Type B pancreatic cell (in vitro differentiated cells): ENCODE data around the gene BCAS3. TPM values are rescaled to one million over a fixed set of nuclear protein-coding genes. Genes with fewer than 3 reads are reported as not detected.
"Not testable (repeated sequence)": the region's sequence is repeated elsewhere in the genome, so short reads cannot be mapped to it uniquely, and the experiment has no call there.

ENCODE experiments used
- DNase-seq: peaks from one replicate; pipeline ENCODE4 v3.0.0; 2021; ENCODE audit warnings: mixed read lengths; ENCODE audit not compliant: unreplicated experiment; ENCODE audit errors: extremely low spot score
- H3K27ac Mint-ChIP-seq: 2 replicates; pipeline ENCODE4 v1.8.0; 2021; ENCODE audit warnings: mild to moderate bottlenecking, mixed read lengths
- H3K27me3 Mint-ChIP-seq: 2 replicates; pipeline ENCODE4 v1.8.0; 2021; ENCODE audit warnings: mixed read lengths
- H3K36me3 Mint-ChIP-seq: 2 replicates; pipeline ENCODE4 v1.8.0; 2021; ENCODE audit warnings: mixed read lengths
- H3K4me1 Mint-ChIP-seq: one replicate; pipeline ENCODE4 v1.8.0; 2021; ENCODE audit warnings: mixed read lengths; ENCODE audit not compliant: unreplicated experiment
- H3K4me3 Mint-ChIP-seq: 2 replicates; pipeline ENCODE4 v1.8.0; 2021; ENCODE audit warnings: mild to moderate bottlenecking, mixed read lengths
- H3K9me3 Mint-ChIP-seq: 2 replicates; pipeline ENCODE4 v1.8.0; 2021; ENCODE audit warnings: mixed read lengths
- total RNA-seq: library from RNA; stranded (reverse); gene quantifications from 2 replicates; pipeline ENCODE4 v1.2.1, GENCODE V29; 2021; ENCODE audit warnings: low replicate concordance
- TF ChIP-seq, protein P1 (sequence below): fragments of 200-600 bp; sonication (generic); conservative IDR thresholded peaks from 2 replicates; pipeline ENCODE4 v1.5.0; 2021; ENCODE audit warnings: antibody characterized with exemption, mild to moderate bottlenecking

BCAS3 gene
- total RNA-seq, 1 donor from 2014 or later: 23.0 TPM

DNA sequence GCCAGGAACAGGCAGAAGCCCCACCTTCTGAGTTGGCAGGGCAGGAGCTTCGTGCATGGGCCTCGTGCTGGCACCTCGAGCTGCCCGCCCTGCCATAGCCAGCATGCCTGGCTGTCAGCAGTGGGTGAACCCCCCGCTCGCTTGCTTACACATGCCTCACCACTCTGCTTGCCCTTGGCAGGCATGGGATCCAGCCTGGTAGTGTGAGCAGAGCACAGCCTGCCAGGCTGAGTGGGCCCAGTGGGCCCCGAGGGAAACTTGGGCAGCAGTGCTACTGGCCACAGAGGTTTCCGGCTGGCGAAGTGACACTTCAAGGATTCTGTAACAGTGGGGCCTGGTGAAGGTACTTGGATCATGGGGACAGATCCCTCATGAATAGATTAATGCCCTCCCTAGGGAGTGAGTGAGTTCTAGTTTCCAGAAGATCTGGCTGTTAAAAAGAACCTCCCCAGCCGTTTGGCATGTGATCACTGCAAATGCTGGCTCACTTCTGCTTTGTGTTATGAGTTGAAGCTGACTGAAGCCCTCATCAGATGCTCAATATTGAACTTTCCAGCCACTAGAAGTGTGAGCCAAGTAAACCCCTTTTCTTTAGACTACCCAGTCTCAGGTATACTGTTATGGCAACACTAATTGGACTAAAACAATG, 114.7 kb downstream of the BCAS3 start:
- Mint-ChIP-seq H3K4me1 (no peaks in the 10 kb centered on the region), H3K4me3 (no peak overlapping the region), H3K36me3 (no peaks in the 10 kb centered on the region), H3K27me3 (no peaks in the 10 kb centered on the region), H3K9me3 (no peaks in the 10 kb centered on the region), H3K27ac (no peak overlapping the region)
- TF ChIP-seq, protein P1, sequence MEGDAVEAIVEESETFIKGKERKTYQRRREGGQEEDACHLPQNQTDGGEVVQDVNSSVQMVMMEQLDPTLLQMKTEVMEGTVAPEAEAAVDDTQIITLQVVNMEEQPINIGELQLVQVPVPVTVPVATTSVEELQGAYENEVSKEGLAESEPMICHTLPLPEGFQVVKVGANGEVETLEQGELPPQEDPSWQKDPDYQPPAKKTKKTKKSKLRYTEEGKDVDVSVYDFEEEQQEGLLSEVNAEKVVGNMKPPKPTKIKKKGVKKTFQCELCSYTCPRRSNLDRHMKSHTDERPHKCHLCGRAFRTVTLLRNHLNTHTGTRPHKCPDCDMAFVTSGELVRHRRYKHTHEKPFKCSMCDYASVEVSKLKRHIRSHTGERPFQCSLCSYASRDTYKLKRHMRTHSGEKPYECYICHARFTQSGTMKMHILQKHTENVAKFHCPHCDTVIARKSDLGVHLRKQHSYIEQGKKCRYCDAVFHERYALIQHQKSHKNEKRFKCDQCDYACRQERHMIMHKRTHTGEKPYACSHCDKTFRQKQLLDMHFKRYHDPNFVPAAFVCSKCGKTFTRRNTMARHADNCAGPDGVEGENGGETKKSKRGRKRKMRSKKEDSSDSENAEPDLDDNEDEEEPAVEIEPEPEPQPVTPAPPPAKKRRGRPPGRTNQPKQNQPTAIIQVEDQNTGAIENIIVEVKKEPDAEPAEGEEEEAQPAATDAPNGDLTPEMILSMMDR: no peak
- no peak for DNase-seq

DNA sequence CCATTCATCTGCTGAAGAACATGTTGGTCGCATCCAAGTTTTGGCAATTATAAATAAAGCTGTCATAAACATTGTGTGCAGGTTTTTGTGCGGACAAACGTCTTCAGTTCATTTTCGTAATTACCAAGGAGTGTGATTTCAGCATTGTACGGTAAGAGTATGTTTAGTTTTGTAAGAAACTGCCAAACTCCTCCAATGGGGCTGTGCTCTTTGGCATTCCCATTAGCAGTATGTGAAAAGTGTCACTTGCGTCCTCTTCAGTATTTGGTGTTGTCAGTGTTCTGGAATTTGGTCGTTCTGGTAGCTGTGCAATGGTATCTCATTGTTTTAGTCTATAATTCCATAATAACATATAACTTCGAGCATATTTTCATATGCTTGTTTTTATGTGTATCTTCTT, 120.9 kb downstream of the BCAS3 start:
- H3K4me1 Mint-ChIP-seq: no peaks in the 10 kb centered on the region
- no peaks in the 10 kb centered on the region for H3K9me3 Mint-ChIP-seq
- H3K27me3 Mint-ChIP-seq: no peaks in the 10 kb centered on the region
- H3K4me3 Mint-ChIP-seq: no peak overlapping the region
- H3K27ac Mint-ChIP-seq: no peak overlapping the region
- TF ChIP-seq, protein P1: no peak
- DNase-seq: no peak
- no peaks in the 10 kb centered on the region for H3K36me3 Mint-ChIP-seq

DNA sequence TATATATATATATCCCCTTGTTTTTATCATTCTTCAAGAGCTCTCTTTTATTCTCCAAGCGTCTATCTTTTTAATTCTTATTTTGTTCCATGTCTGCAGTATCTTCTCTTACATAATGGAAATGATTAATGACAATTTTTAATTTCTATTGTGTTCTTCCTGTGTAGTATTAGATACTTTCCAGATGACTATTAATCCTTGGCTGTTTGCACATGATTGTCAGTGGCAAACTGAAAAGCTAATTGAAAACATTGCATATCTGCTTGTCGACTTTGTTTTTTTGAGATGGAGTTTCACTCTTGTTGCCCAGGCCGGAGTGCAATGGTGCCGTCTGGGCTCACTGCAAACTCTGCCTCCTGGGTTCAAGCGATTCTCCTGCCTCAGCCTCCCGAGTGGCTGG, 124.7 kb downstream of the BCAS3 start:
- Mint-ChIP-seq H3K4me3 (no peak overlapping the region), H3K9me3 (no peaks in the 10 kb centered on the region), H3K36me3 (no peaks in the 10 kb centered on the region), H3K27me3 (no peaks in the 10 kb centered on the region), H3K27ac (no peak overlapping the region), H3K4me1 (no peaks in the 10 kb centered on the region)
- TF ChIP-seq, protein P1: no peak
- DNase-seq: no peak

DNA sequence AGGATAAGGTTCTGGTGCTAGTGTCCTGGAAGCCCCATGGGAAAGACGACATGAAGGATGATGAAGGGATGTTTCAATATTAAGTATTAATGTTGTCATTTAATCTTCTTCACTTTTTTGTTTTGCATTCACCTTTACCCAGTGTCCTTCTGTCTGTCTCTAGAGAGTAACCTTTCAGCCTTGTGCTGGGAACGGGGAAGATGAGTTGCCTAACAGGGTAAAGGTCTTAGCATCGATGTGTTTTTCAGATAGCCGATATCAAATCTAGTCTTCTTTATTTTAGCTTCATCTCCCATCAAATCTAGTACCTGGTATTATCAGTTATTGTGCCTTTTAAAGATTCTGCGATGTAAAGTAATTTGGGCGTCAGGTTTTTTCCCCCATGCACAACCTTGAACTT, 125.4 kb downstream of the BCAS3 start:
- H3K36me3 Mint-ChIP-seq: no peaks in the 10 kb centered on the region
- H3K9me3 Mint-ChIP-seq: no peaks in the 10 kb centered on the region
- H3K27ac Mint-ChIP-seq: no peak overlapping the region
- no peak overlapping the region for H3K4me3 Mint-ChIP-seq
- no peak for DNase-seq
- no peaks in the 10 kb centered on the region for H3K27me3 Mint-ChIP-seq
- TF ChIP-seq, protein P1: no peak
- no peaks in the 10 kb centered on the region for H3K4me1 Mint-ChIP-seq

DNA sequence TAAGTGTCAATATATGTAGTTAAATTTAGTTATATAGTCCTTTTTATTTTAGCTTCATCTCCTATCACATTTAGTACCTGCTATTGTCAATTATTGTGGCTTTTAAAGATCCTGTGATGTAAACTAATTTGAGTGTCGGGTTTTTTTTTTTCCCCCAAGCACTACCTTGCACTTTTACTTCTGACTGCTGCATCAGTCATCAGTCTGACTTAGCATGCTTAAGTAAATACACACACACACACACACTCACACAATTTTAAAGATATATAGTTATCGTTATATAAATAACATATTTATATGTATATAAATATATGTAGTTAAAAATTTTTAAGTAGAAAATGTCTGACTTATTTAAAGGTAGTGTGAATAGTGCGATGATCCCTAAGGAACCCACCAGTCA, 127.2 kb downstream of the BCAS3 start:
- Mint-ChIP-seq H3K36me3 (no peaks in the 10 kb centered on the region), H3K9me3 (no peaks in the 10 kb centered on the region), H3K4me3 (no peak overlapping the region), H3K4me1 (no peaks in the 10 kb centered on the region), H3K27ac (no peak overlapping the region), H3K27me3 (no peaks in the 10 kb centered on the region)
- no peak for DNase-seq
- TF ChIP-seq, protein P1: no peak

DNA sequence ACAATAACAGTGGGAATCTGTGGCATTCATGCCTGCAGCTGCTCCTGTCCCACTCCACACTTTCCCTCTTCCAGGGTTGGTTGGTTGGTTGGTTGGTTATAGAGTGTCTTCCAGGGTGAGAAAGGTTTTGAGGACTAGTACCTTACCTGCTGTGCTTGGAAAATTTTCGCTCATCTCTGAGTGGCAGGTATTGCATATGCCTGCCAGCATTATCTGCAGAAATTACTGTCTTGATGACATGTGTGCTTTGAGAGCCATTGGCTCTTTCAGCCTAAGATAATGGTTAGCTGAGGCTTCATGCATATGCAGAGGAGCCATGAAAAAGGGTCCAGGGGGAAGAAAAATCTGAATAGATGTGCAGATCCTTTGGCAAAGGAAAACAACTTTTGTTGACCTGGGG, 131.8 kb downstream of the BCAS3 start:
- TF ChIP-seq, protein P1: no peak
- no peaks in the 10 kb centered on the region for H3K27me3 Mint-ChIP-seq
- H3K27ac Mint-ChIP-seq: no peak overlapping the region
- DNase-seq: no peak
- H3K4me1 Mint-ChIP-seq: no peaks in the 10 kb centered on the region
- H3K9me3 Mint-ChIP-seq: peaks cover 18% of the 10 kb centered on the region
- no peak overlapping the region for H3K4me3 Mint-ChIP-seq
- peaks cover 11% of the 10 kb centered on the region for H3K36me3 Mint-ChIP-seq

DNA sequence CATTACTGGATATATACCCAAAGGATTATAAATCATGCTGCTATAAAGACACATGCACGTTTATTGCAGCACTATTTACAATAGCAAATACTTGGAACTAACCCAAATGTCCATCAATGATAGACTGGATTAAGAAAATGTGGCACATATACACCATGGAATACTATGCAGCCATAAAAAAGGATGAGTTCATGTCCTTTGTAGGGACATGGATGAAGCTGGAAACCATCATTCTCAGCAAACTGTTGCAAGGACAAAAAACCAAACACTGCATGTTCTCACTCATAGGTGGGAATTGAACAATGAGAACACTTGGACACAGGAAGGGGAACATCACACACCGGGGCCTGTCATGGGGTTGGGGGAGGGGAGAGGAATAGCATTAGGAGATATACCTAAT, 137.3 kb downstream of the BCAS3 start:
- peaks cover 18% of the 10 kb centered on the region for H3K9me3 Mint-ChIP-seq
- not testable (repeated sequence) for H3K27me3 Mint-ChIP-seq, H3K4me1 Mint-ChIP-seq, DNase-seq, H3K4me3 Mint-ChIP-seq, H3K27ac Mint-ChIP-seq
- peaks cover 14% of the 10 kb centered on the region for H3K36me3 Mint-ChIP-seq
